KMS-11 (cell line): Measurements from ENCODE around the gene PLA2G2D.

Source experiments
- H2AFZ ChIP-seq: fragments of 200-600 bp; sonication (generic); 2 replicates; pipeline ENCODE4 v1.6.1; 2016; ENCODE audit warnings: antibody characterized with exemption, mixed run types, low read depth
- H3K27ac ChIP-seq: fragments of 200-600 bp; sonication (generic); 2 replicates; pipeline ENCODE4 v1.6.1; 2016; ENCODE audit warnings: mild to moderate bottlenecking, mixed run types
- H3K27me3 ChIP-seq: fragments of 200-600 bp; sonication (generic); 2 replicates; pipeline ENCODE4 v1.6.1; 2017; ENCODE audit warnings: mild to moderate bottlenecking, low read depth, mixed run types, moderate library complexity; ENCODE audit not compliant: insufficient read depth
- H3K36me3 ChIP-seq: fragments of 200-600 bp; sonication (generic); 2 replicates; pipeline ENCODE4 v1.6.1; 2017; ENCODE audit warnings: mild to moderate bottlenecking, mixed run types; ENCODE audit not compliant: insufficient read depth
- H3K4me1 ChIP-seq: fragments of 200-600 bp; sonication (generic); 2 replicates; pipeline ENCODE4 v1.6.1; 2016; ENCODE audit warnings: mild to moderate bottlenecking, low read depth, mixed run types; ENCODE audit not compliant: poor library complexity, severe bottlenecking
- H3K4me2 ChIP-seq: fragments of 200-600 bp; sonication (generic); 2 replicates; pipeline ENCODE4 v1.7.0; 2016; ENCODE audit warnings: mild to moderate bottlenecking, mixed run types
- H3K4me3 ChIP-seq: fragments of 200-600 bp; sonication (generic); IDR thresholded peaks from 2 replicates; pipeline ENCODE4 v1.6.1; 2017; ENCODE audit warnings: low read depth, low read length, mixed read lengths; ENCODE audit not compliant: insufficient read depth
- H3K79me2 ChIP-seq: fragments of 200-600 bp; sonication (generic); 2 replicates; pipeline ENCODE4 v1.6.1; 2016; ENCODE audit warnings: low read depth, mixed run types; ENCODE audit not compliant: insufficient read depth
- H3K9ac ChIP-seq: fragments of 200-600 bp; sonication (generic); 2 replicates; pipeline ENCODE4 v1.6.1; 2016; ENCODE audit warnings: mild to moderate bottlenecking, mixed run types
- H4K20me1 ChIP-seq: fragments of 200-600 bp; sonication (generic); 2 replicates; pipeline ENCODE4 v1.6.1; 2016; ENCODE audit warnings: mild to moderate bottlenecking, mixed run types; ENCODE audit not compliant: insufficient read depth
- TF ChIP-seq, protein P1 (sequence below): fragments of 200-600 bp; sonication (generic); conservative IDR thresholded peaks from 2 replicates; pipeline ENCODE4 v1.6.1; 2017; ENCODE audit warnings: low read depth, mild to moderate bottlenecking, antibody characterized with exemption, low read length, moderate library complexity, mixed read lengths

The PLA2G2D gene

DNA sequence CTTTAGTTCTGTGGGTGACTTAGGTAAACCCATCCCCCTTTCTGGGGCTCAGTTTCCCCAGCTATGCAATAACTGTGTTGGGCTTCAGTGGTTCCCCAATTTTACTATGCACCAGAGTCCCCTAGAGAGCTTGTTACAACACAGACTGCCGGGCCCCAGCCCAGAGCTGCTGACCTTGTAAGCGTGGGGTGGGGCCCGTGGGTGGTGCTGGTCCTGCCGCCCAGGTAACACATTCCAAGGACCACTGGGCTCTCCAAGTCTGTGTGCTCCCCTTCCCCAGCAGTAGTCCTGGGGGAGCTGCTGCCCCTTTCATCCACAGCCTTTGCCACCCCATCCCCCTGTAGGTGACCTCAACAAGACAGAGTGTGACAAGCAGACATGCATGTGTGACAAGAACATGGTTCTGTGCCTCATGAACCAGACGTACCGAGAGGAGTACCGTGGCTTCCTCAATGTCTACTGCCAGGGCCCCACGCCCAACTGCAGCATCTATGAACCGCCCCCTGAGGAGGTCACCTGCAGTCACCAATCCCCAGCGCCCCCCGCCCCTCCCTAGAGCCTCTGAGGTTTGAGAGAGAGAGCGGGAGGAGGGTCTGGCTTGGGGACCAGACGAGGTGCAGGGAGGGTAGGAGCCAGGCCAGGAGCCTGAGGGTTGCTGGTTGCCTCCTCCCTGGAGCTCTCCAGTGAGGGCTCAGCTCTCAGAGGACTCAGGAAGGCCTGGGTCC lies 28.7 kb upstream of the PLA2G2D start:
- Histone ChIP-seq H3K9ac (no peak overlapping the region), H3K27ac (no peak overlapping the region), H3K4me2 (no peak overlapping the region), H2AFZ (no peak overlapping the region), H3K4me1 (no peaks in the 10 kb centered on the region), H4K20me1 (no peaks in the 10 kb centered on the region), H3K27me3 (peaks cover 5% of the 10 kb centered on the region; the same call in 1 of the 2 replicates), H3K36me3 (no peaks in the 10 kb centered on the region), H3K79me2 (no peaks in the 10 kb centered on the region), H3K4me3 (no peak overlapping the region)
- TF ChIP-seq, protein P1, sequence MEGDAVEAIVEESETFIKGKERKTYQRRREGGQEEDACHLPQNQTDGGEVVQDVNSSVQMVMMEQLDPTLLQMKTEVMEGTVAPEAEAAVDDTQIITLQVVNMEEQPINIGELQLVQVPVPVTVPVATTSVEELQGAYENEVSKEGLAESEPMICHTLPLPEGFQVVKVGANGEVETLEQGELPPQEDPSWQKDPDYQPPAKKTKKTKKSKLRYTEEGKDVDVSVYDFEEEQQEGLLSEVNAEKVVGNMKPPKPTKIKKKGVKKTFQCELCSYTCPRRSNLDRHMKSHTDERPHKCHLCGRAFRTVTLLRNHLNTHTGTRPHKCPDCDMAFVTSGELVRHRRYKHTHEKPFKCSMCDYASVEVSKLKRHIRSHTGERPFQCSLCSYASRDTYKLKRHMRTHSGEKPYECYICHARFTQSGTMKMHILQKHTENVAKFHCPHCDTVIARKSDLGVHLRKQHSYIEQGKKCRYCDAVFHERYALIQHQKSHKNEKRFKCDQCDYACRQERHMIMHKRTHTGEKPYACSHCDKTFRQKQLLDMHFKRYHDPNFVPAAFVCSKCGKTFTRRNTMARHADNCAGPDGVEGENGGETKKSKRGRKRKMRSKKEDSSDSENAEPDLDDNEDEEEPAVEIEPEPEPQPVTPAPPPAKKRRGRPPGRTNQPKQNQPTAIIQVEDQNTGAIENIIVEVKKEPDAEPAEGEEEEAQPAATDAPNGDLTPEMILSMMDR = no peak

DNA sequence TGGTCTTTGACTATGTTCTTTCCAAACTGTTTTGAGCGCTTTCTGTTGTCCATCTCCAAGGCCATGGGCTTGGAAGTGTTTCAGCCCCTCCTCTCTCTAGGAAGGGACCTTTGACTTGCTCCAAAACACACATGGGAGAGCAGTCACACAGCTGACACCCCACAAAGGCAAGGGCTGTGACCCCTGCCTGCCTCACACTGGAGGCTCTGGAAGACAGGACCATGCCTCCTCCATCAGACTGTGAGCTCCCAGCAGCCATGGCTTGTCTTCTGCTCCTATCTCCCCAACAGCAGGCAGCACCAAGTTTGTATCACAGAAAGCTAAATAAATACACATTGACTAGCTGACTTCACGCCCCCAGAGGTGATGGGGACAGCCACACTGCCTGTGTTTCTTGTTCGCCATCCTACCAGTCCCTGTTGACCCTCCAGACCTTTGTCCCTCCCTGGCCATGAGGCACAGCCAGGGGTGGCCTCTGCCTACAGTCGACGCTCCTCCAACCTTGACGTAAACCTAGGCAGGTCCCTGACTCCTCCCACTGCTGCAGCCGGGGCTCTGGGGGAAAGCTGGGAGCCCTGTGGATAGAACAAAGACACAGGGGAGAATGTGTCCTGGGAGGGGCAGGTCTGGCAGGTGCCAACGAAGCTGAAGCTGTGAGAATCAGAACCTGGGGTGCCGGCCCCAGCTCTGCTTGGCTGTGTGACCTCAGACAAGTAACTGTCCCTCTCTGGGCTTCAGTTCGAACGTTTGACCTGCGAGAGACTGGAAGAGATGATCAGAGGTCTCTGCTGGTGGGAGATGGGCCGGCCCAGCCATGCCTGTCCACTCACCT lies 24.6 kb upstream of the PLA2G2D start:
- Histone ChIP-seq H2AFZ (no peak overlapping the region), H3K9ac (no peak overlapping the region), H4K20me1 (no peaks in the 10 kb centered on the region), H3K27me3 (peaks cover 8% of the 10 kb centered on the region; the same call in 1 of the 2 replicates), H3K4me3 (no peak overlapping the region), H3K4me2 (no peak overlapping the region), H3K79me2 (no peaks in the 10 kb centered on the region), H3K4me1 (no peaks in the 10 kb centered on the region), H3K36me3 (no peaks in the 10 kb centered on the region), H3K27ac (no peak overlapping the region)
- TF ChIP-seq, protein P1 = no peak

DNA sequence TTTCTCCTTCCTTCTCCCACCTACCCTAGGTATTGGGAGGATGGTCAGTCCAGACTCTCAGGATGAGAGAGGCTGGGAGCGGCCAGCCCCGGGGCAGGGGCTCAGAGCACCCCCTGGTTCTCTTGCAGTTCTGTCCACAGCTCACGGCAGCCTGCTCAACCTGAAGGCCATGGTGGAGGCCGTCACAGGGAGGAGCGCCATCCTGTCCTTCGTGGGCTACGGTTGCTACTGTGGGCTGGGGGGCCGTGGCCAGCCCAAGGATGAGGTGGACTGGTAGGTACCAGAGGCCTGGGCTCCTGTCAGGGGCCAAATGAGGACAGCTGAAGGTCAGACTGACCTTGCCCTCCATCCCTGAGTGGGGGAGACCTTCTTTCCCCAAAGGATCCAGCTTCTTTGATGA lies 24.0 kb upstream of the PLA2G2D start:
- Histone ChIP-seq H3K27ac (no peak overlapping the region), H3K4me1 (no peaks in the 10 kb centered on the region), H3K4me2 (no peak overlapping the region), H2AFZ (no peak overlapping the region), H3K79me2 (no peaks in the 10 kb centered on the region), H3K36me3 (no peaks in the 10 kb centered on the region), H3K9ac (no peak overlapping the region), H3K27me3 (peaks cover 8% of the 10 kb centered on the region; the same call in 1 of the 2 replicates), H3K4me3 (no peak overlapping the region), H4K20me1 (no peaks in the 10 kb centered on the region)
- TF ChIP-seq, protein P1 = no peak

DNA sequence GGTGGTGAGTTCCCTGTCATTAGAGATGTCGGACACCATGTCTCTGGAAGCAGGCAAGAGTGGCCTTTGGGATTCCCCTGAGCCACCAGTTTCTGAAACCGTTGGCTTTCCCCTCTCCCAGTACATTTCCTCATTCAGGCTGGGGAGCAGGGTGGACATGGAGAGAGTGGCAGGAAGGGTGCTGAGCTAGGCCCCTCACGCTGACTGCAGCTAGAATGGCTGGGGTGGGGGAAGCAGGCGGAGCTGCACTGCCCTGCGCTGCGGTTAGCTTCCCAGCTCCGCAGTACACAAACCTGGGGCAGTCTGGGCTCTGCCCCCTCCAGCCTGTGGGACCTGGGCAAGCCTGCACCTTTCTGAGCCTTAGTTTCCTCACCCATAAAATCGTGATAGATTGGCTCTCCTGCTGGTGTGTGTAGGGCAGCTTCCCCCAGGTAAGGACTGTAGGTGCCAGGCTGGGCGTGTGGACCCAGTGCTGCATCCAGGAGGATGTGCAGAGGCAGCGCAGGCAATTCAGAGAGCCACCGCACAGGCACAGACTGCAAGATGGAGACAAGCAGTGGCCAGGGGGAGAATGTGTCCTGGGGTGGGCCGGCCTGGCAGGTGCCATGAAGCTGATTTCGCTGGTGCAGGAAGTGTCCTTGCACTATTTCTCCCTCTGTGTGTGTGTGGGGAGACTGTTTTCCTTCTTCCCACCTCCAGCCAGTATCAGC lies 22.8 kb upstream of the PLA2G2D start:
- TF ChIP-seq, protein P1 = no peak
- H3K27ac ChIP-seq = no peak overlapping the region
- no peak overlapping the region for H3K4me3 ChIP-seq
- H3K4me1 ChIP-seq = no peaks in the 10 kb centered on the region
- H3K79me2 ChIP-seq = no peaks in the 10 kb centered on the region
- H3K27me3 ChIP-seq = peaks cover 8% of the 10 kb centered on the region; the same call in 1 of the 2 replicates
- H3K9ac ChIP-seq = no peak overlapping the region
- no peak overlapping the region for H3K4me2 ChIP-seq
- no peaks in the 10 kb centered on the region for H3K36me3 ChIP-seq
- no peak overlapping the region for H2AFZ ChIP-seq
- no peaks in the 10 kb centered on the region for H4K20me1 ChIP-seq
